ENCODE data around the gene CEP152.

Gene CEP152

GRCh38 chr15:48778331-48778730, 32.5 kb downstream of the CEP152 start:
- FAIRE-seq: no peak
- DNase-seq (ENCODE audit: insufficient read length, low spot score): no peak

- FAIRE-seq: no peak
- DNase-seq (ENCODE audit: insufficient read length, low spot score): no peak
Measured at GRCh38 chr15:48777645-48778330, 33.1 kb downstream of the CEP152 start.

GRCh38 chr15:48775546-48775945, 35.3 kb downstream of the CEP152 start:
- DNase-seq (ENCODE audit: insufficient read length, low spot score): no peak
- no peak for FAIRE-seq

DNA sequence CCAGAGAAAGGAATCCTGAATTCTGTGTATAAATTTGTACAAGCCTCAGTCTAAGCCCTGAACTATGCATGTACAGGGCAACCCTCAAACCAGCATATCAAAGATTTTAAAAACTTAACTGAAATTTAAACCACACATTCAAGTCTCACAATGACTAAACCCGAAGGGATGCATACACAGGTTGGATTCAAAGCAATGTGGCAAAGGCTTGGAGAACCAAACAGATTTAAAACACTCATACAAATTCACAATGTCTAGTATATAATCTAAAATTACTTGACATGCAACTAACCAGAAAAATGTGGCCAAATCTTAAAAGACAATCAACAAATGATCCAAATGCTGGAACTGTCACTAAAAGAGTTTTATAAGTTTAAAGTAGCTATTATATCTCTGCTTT, 36.4 kb downstream of the CEP152 start:
- FAIRE-seq: no peak

GRCh38 chr15:48766196-48766595, 44.7 kb downstream of the CEP152 start:
- FAIRE-seq: no peak
- DNase-seq (ENCODE audit: insufficient read length, low spot score): no peak

More for the DNA sequence above, 36.4 kb downstream of the CEP152 start:
- no peak for DNase-seq (ENCODE audit: insufficient read length, low spot score)

GRCh38 chr15:48765022-48765421, 45.8 kb downstream of the CEP152 start:
- no peak for DNase-seq (ENCODE audit: insufficient read length, low spot score)
- FAIRE-seq: no peak

- DNase-seq (ENCODE audit: insufficient read length, low spot score) (no peak), FAIRE-seq (no peak)
Measured at GRCh38 chr15:48761393-48762158, 49.3 kb downstream of the CEP152 start.

DNA sequence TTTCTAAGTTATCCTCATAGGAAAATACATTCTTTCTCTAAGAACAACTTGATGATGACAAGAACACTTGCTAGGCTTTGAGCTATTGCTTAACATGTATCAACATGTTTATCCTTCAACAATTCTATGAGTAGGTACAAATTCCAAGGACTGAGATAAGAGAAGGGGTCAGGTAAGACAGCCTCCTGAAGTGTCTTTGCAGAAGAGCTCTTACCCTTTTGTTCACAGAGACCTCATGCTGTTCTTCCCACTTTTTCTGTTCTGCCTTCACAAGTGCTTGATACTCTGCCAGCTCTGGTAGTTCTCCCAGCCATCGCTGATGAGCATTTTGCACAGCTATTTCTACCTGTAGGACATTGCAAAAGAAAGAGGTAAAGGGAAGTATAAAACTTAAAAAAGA, 50.9 kb downstream of the CEP152 start:
- FAIRE-seq: no peak
- no peak for DNase-seq (ENCODE audit: insufficient read length, low spot score)

DNA sequence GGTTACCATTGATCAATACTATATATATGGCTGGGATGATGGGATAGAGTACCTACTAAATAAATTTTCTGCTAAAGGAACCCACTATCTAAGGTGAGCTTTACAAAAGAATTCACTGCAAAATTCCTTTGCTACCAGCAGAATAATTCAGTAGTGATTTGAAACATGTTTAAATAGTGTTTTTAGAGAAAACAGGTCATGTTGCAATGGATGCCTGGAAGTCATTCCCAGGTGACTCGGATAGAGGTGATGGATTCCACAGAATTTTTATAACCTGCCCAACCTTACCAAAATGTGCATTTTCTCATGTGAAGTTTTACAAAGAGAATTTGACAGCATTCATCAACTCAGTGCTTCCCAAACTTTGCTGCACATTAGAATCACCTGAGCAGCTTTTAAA, 53.2 kb downstream of the CEP152 start:
- FAIRE-seq (no peak), DNase-seq (ENCODE audit: insufficient read length, low spot score) (no peak)

DNA sequence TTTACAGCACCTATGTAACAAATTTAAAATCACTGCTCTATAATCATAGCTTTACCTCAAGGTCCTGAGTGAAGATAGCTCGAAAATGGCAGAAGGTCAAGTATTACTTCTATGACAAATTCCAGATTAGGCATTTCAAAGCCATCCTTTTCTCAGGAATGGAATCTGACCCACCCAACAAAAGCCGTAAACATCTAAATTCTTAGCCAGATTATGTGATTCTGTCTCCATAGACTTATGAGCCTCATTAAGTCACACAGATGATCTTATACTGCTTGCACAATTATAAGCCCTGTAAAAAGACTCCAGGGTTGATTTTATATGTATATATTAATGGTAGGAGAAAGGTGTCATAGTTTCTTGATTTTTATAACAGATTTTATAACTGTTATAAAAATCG, 56.9 kb downstream of the CEP152 start:
- FAIRE-seq: no peak
- DNase-seq (ENCODE audit: insufficient read length, low spot score): no peak

GRCh38 chr15:48751595-48751994, 59.3 kb downstream of the CEP152 start:
- DNase-seq (ENCODE audit: insufficient read length, low spot score) (no peak), FAIRE-seq (no peak)

DNA sequence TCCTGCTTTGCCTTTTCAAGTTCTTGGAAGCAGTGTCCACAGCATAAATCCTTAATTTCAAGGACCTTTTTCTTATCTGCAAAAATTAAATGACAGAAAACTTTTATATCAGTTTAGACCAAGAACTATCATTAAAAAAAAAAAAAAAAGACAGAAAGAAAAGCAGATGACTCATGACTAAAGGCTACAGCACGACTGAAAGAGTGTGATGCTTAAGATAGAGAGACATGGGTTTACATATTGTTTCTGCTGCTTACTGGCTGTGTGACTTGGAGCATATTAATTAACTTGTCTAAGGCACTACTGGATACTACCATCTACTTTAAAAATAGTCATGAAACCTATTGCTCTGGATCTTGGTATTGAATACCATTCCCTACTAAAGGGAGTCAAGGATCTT, 62.3 kb downstream of the CEP152 start:
- no peak for DNase-seq (ENCODE audit: insufficient read length, low spot score)
- no peak for FAIRE-seq

- DNase-seq (ENCODE audit: insufficient read length, low spot score) (no peak), FAIRE-seq (no peak)
Measured at GRCh38 chr15:48733615-48734014, 77.3 kb downstream of the CEP152 start.

DNA sequence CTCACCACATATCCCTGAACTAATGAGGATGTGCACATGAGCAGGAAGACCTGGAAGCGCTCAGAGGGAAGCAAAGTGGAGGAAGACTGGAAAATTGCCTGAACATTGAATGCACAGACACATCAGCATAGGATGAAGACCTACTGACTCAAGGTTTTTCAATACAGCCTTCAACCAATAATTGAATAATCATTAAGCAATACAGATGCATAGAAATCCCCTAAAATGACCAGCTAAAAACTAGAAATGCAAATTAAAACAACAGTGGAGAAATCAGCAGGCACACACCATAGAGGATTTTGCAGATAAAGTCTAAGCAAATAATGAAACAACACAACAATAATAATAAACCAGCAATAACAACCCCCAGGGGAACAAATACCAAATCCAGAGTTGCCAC, 80.4 kb downstream of the CEP152 start:
- no peak for DNase-seq (ENCODE audit: insufficient read length, low spot score)
- peak; percentile 56 for FAIRE-seq

DNA sequence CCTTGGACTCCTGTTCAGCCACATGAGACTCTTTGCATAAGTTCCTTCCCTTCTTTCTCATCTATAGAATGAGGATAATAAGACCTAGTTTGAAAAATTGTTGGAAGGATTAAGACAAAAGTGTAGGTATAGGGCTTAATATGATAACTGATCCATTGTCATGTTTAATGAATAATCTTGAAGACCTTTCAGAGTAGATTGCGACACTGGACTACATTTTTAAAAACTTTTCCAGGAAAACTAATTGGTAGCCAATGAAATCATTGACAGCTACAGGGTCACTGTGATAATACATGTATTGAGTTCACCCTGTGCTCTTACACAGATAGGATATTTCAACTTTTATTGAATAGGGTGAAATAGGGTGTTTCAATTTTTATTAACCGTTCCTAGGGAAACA, 86.9 kb downstream of the CEP152 start:
- FAIRE-seq (no peak), DNase-seq (ENCODE audit: insufficient read length, low spot score) (no peak)

DNA sequence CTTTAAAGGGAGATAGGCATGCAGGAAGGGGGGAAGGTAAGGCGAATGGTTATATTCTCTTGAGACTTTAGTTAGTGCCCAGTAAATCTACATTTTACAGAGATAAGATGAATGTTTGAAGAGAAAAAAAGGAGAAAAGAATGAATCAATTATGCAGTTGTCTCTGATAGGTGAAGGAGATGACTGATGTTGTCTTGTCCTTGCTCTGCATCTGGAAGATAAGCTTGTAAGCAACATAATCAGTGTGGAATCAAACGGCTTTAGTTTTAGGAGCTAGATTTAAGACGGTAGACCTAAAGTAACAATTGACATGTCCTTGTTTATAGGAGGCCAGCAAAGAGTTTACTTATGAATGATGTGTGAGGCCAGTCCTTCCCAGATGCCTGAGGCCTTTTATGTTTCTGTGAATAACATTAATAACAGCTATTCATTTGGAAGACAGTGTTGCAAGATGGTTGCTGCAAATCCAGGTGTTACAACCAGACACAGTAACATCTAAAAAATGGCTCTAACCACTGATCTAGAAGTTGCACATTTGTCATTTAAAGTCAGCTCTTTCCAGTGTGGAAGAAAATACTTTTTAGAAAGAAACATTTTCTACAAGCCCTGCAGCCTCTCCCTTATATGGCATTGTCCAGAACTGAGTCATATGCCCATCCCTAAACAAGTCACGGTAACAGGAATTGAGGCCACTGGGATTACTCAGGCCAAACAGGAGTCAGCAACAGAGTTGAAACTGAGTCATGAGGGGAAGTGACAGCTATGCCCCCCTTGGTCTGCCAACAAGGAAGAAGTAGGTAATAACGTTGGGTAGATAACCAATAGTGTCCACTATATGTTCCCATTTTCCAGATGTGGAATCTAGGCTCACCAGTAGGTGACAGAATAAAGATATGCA, 87.9 kb downstream of the CEP152 start:
- FAIRE-seq (no peak), DNase-seq (ENCODE audit: insufficient read length, low spot score) (no peak)

DNA sequence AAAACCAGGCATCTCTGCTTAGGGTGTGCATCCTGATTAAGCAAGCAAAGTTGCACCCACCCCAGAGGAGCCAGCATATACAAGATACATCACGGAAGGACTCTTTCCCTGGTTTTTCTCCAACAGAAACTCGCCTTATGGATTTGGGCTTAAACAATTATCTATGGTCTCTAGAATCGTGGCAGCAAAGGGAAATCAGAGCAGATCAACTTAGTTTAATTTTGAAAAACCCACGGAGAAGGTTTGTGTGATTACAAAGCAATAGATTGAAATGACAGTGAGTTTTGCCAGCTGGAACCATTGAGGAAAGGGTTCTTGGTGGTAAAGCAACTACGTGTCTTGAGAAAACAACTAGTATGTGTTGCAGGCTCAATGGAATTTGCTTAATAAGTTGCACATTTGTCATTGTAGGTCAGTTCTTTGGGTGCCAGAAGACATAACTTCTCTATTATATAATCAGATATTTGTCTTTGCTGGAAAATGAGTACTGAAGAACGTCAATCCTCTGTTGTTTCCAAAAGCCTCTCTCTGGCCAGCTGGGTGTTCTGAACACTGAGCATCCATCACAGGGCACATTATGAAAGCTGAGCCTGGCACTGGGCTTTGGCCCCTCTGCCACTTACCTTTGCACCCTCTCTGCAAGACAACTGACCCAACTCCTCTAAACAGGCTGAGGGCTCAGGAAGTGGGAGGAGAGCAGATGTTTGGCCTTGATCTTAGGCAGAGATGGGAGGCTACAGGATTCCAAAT, 89.6 kb downstream of the CEP152 start:
- DNase-seq (ENCODE audit: insufficient read length, low spot score): no peak

GRCh38 chr15:48720646-48721045, 90.2 kb downstream of the CEP152 start:
- no peak for FAIRE-seq
- no peak for DNase-seq (ENCODE audit: insufficient read length, low spot score)

More for the DNA sequence above, 89.6 kb downstream of the CEP152 start:
- no peak for FAIRE-seq

DNA sequence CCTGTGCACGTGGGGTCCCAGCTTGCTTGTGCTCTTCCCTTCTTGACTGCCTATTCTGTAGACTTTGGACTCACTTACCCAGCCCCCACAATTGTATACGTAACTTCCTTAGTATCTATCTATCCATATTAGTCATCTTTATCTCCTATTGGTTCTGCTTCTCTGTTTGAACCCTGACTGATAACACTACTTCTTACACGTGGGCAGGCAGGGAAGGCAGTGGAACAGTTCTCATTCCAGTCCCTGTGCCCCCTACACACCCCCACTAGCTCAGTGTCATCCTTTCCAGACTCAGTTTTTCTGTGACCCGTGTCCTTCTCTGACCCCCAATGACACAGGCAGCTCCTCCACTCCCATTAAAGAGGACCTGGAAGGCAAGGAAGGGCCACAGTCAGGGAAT, 91.2 kb downstream of the CEP152 start:
- no peak for FAIRE-seq
- DNase-seq (ENCODE audit: insufficient read length, low spot score): no peak

DNA sequence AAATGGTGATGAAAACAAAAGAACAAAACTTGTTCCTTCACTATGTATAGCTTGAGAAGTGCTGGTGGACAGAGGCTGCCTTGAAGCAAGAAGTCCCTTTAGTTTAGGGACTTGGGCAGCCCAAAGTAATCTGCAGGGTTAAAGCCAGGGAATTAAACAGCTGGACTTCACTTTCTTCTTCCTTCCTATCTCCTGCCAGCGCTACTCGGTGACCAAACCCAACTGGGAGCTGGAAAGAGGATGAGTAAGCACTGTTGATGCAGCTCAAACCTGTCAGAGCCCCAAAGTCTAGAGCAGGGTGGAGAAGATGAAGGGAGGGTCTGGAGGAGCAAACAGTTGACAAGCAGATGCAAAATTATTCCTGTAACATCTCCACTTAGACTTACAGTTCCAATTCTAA, 92.2 kb downstream of the CEP152 start:
- no peak for FAIRE-seq
- DNase-seq (ENCODE audit: insufficient read length, low spot score): no peak

DNA sequence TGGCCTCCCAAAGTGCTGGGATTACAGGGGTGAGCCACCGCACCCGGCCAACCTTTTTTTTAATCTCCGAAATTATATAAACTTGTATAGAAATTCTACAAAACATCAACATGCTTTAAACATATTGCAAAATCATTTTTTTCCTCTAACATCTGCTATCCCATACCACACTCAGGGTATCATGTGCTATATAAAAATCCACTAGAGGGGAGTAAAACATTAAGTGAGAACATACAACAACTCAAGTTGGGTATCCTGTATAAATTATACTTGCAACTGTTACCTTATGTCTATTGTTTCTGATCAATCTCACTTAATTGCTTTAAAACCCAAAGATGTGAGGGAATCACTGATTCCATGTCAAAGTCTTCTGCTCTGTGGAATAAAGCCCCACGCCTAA, 93.4 kb downstream of the CEP152 start:
- DNase-seq (ENCODE audit: insufficient read length, low spot score) (no peak), FAIRE-seq (no peak)

Data from GM19239 (cell line).